ENCODE data around the gene BACE1-AS.

Gene BACE1-AS

DNA sequence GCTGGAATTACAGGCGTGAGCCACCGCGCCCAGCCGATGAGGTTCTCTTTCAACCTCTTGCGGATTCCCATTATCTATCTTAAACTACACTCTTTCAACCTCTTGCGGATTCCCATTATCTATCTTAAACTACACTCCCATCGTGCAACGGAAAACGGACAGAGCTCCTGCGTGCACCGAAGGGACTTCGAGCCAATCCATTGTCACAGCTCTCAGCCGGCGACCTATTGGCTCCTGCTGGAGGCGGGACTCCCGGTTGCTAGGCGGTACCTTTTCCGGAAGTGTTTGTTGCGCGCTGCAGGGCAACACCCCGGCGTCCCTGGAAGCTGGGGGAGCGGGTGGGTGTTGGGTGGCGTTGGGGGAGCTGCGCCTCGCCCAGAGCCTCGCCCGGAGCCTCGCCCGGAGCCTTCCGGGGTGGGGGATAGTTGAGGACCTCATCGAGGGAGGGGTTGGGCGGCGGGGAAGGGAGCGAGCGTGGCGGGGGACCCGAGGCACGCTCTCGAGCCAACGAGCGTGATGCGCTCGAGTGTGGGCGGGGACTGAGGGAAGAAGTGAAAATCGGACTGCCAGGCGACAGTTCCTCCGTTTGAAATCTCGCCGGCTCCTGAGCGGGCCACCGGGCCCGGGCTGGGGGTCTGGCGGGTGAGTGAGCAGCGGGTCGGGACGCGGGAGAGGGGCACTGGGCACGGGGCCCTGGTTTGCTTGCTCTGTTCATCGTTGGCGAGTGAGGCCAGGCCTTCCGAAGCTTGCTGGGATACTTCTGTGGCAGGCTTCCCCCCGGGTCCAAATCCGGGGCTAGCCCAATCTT lies 36.6 kb downstream of the BACE1-AS start, which contains the start of gene CEP164:
TSS of gene CEP164 (plus strand) at position 288 of the 808 bp plus-strand sequence. CDS start 10,733 bp downstream, outside the sequence.
- peak; percentile 98 for DNase-seq

DNA sequence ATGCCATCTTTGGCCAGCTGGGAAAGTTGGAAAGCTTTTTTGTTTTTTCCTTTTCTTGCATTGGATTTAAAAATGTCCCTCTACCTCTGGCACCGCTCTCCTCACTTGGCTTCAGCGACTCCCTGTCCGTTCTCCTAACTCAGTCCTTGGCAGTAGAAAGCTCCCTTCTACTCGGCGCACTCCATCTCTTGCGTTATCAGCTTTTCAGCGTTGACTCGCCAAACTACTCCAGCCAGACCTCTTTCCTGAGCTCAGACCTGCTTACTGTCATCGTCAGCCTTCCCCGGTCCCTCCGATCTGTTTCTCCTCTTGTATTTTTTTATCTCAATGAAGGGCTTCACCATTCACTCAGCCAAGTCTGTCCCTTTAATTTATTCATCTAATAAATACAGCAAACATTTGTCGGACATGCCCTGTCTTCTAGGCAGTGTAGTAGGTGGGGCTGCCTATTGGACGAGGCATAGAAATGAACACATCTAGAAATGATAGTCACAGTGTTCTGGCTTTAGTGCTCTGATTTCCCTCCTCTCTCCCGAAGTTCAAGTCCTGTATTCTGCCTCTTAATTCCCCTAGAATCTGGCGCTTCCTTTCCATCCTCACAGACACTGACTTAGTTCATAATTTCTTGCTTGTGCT lies 37.3 kb downstream of the BACE1-AS start:
- peak; percentile 40 for DNase-seq

DNA sequence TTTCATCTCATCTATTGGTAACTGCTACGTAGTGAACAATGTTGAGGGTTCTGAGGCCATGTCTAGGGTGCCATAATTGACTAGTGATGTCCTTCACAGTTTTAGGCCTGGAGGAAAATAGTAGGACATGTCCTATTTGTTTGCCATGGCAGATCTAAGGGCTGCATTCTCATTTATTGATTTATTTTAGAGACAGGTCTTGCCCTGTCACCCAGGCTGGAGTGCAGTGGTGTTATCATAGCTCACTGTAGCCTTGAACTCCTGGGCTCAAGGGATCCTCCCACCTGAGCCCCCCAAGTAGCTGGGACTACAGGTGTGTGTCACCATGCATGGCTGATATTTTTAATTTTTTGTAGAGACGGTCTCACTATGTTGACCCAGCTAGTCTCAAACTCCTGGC lies 41.7 kb downstream of the BACE1-AS start:
- DNase-seq: no peak

DNA sequence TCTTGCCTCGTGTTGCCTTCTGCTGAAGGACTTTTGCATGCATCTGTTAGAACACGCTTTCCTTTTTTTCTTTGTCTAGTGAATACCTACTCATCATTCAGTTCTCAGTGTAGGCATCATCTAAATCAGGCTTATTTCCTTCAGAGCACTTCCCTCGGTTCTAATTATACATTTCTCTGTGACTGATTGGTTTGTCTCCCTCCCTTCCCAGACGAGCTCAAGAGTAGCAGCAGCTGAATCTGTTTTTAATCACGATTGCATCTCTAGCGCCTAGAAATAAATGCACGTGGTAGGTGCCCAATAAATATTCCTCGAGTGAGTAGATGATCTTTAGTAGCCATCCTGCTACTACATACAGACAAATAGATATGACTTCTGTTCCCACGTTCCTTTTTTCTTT lies 42.8 kb downstream of the BACE1-AS start:
- DNase-seq: no peak

DNA sequence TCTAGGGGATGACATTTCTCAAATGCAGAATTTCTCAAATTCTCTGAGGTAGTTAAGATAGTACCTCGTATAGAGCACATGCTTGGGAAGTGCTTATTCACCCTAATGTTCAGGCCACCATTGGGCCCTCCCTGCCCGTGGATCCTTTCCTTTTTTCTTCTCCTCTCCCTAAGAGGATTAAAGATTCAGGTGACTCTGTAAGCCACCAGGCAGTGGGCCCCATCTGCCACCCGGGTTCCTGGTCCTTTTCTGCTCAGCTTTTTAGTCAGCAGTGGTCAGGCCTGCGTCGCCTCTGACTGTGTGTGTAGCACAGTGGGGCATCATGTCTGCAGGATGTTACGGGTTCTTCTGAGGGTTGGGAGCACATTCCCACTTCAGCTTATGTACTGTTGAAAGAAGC lies 43.8 kb downstream of the BACE1-AS start:
- no peak for DNase-seq

DNA sequence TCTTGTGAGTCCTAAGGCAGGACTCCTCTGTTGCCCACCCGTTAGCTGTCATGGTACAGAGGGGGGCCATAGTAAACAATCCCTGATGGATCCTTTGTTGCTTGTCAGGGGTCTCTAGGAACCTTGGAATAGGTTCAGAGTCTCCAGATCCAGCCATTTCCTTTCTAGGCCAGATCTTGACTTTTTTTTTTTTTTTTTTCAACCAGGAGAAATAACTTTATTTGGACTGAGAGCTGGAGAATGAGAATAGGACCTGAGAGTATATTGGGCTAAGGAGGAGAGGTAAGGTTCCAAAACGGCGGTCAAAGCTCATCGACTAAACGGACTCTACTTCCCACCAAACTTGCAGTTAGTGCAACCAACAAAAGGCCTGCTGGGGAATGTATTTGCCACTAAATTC lies 44.3 kb downstream of the BACE1-AS start:
- no peak for DNase-seq

DNA sequence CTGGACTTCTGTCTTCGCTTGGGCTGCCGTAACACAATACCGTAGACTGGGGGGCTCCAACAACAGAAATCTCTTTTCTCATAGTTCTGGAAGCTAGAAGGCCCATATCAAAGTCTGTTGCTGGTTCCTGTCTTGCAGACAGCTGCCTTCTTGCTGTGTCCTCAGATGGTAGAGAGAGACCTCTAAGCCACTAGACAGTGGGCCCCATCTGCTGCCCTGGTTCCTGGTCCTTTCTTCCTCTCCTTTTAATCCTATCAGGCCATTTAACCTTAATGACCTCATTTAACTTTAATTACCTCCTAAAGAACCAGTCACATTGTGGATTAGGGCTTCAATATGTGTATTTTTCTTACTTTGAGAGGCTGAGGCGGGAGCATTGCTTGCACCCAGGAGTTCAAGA lies 45.9 kb downstream of the BACE1-AS start:
- no peak for DNase-seq
